Stimulated activated CD4-positive, alpha-beta T cell treated with anti-CD3 and anti-CD28 coated beads, TNF-alpha, amount 100 ng/mL, for 1 hour (primary cell): ENCODE data around the gene TALDO1.

Source experiments
- DNase-seq, 3 donors: peaks; one replicate each; pipeline ENCODE4 v3.0.0-alpha.2; 2020; ENCODE audit warnings: low read depth in 3 of 3, low spot score in 1 of 3

TALDO1 gene

DNA sequence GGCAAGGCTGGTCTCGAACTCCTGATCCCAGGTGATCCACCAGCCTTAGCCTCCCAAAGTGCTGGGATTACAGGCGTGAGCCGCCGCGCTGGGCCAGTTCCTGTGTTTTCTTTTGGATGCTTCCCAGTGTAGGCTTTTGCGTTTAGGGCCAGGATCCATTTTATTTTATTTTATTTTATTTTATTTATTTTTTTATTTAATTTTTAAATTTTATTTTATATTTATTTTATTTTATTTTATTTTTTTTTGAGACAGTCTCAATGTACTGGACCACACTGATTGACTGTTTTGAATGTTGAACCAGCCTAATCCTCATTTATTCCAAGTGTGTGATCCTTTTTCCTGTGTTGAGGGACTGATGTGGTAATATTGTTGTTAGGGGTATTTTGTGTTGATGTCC lies 32.8 kb upstream of the TALDO1 start:
- DNase-seq, result no peak

GRCh38 chr11:719214-720016 lies 27.8 kb upstream of the TALDO1 start:
- no peak for DNase-seq

DNA sequence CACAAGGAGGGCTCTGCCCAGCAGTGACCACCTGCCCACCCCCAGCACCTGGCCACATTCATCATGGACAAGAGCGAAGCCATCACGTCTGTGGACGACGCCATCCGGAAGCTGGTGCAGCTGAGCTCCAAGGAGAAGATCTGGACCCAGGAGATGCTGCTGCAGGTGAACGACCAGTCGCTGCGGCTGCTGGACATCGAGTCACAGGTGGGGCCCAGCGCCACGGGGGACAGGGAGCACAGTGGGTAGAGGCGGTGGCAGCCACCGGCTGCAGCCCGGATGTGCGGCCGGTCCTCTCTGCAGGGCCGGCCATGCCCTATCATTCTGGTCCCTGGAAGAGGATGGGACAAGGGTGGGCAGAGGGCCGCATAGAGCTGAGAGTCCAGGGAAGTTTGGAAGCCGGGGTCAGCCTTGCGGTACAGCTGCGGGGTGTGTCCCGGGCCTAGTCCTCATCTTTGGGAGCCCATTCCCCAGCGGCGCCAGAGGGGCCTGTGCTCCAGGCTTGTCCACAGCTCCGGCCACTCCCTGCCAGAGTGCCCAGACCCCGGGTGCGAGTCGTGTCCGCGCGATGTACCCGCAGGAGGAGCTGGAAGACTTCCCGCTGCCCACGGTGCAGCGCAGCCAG lies 27.1 kb upstream of the TALDO1 start:
- DNase-seq, result no peak

GRCh38 chr11:720642-721246 lies 26.5 kb upstream of the TALDO1 start:
- peak in 1 of 3 donors; percentile 22 for DNase-seq

DNA sequence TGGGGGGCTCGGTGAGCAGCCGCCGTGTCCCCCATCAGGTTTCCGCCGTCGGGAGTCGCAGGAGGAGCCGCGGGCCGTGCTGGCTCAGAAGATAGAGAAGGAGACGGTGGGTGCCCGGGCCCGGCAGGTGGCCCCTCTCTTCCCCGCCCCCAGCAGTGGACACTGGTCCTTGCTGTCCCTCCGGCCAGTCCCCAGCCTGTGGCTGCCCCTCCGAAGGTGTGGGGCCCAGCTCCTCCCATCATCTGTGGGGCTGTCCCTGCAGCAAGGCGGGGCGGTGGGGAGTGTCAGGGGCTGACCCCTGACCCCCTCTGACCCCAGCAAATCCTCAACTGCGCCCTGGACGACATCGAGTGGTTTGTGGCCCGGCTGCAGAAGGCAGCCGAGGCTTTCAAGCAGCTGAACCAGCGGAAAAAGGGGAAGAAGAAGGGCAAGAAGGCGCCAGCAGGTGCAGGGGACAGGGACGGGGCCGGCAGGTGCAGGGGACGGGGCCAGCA lies 26.0 kb upstream of the TALDO1 start:
- no peak for DNase-seq

DNA sequence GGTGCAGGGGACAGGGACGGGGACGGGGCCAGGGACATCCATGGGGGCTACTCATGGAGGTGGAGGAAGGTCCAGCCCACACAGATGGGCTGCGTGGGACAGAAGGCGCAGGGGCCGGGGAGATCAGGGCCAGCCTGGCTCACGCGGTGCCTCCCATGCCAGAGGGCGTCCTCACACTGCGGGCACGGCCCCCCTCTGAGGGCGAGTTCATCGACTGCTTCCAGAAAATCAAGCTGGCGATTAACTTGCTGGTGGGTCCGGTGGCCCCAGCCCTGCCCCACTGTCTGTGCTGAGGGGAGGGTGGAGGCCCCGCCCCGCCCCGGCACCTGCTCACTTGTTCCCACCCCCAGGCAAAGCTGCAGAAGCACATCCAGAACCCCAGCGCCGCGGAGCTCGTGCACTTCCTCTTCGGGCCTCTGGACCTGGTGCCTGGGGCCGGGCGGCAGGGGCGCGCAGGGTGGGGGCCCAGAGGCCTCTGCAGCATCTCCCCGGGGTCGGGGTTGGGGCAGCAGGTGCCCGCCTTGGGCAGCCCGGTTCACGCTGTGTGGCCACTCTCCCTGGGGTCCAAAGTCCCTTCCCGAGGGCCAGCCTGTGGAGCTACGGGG lies 25.4 kb upstream of the TALDO1 start:
- DNase-seq, result no peak

GRCh38 chr11:722346-722811 lies 24.9 kb upstream of the TALDO1 start:
- no peak for DNase-seq

- DNase-seq, result no peak
Measured at GRCh38 chr11:723120-723883, 24.0 kb upstream of the TALDO1 start.

DNA sequence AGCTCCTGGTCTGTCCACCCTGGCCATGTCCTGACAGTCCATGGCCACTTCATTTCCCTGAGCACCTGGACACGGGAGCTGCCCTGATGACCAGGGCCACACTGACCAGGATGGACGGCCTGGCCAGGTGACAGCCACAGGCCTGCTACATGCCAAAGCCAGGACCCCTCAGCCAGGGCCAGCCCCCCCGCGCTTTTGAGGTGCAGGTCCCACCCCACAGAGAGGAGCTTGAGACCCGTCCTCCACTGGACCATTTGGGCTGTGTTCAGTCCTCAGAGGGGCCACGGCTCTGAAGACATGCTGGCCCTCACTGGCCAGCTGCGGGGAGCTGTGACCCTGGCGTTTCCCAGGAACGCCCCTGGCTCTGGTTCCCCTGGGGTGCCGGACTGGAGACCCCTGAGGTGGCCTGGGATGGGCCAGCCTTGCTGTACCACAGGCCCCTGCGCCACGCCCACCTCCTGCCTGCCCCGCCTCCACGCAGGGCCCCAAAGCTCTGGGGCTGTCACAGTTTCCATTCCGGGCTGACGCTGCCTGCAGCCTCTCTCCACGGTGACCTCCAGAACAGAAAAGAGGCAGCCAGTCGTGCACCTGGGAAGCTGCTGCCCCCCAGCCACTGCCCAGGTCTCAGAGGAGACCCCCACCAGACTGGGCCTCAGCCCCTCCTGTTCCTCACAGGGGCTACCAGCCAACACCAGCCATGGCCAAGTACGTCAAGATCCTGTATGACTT lies 23.1 kb upstream of the TALDO1 start:
- DNase-seq, result no peak

DNA sequence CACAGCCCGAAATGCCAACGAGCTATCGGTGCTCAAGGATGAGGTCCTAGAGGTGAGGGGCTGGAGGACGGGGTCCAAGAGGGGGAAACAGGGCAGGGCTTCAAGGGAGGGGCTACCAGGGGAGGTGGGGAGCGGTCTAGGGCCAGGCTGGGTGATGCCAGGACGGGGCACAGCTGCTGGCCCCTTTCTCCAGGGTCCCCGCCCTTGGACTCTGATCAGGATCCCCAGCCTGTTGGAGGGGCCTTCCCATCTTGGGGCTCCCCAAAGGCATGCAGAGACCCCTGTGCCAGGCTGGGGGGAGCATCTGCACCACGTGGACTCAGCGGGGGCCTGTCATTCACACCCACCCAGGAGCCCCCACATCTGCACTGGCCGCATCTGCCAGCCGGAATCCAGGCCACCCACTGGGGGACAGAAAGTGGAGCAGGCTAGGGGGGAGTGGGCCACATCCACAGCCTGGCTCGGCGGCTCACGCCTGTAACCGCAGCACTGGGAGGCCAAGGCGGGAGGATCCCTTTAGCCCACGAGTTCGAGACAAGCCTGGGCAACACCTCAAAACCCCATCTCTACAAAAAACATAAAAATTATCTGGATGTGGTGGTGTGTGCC lies 22.4 kb upstream of the TALDO1 start:
- DNase-seq, result no peak

DNA sequence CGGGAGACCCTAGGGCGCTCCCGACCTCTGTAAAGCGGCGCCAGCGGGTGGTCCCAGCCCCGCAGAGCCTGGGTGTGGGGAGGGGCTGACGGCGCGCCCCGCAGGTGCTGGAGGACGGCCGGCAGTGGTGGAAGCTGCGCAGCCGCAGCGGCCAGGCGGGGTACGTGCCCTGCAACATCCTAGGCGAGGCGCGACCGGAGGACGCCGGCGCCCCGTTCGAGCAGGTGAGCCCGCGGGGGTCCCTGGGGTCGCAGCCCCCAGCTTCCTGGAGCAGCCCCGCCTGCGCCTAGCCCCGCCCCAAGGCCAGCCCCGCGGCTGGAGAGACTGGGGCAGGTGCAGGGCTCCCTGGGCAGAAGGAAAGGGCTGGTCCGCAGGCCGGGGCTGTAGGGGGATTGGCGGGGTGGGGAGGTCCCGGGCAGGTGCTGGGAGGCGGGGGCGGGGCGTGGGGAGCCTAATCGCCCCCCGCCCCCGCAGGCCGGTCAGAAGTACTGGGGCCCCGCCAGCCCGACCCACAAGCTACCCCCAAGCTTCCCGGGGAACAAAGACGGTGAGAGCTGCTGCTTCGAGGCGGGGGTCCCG lies 21.6 kb upstream of the TALDO1 start:
- DNase-seq, result no peak

- DNase-seq, result no peak
Measured at GRCh38 chr11:726278-727220, 20.7 kb upstream of the TALDO1 start.

GRCh38 chr11:727281-727701 lies 20.0 kb upstream of the TALDO1 start:
- DNase-seq, result no peak

DNA sequence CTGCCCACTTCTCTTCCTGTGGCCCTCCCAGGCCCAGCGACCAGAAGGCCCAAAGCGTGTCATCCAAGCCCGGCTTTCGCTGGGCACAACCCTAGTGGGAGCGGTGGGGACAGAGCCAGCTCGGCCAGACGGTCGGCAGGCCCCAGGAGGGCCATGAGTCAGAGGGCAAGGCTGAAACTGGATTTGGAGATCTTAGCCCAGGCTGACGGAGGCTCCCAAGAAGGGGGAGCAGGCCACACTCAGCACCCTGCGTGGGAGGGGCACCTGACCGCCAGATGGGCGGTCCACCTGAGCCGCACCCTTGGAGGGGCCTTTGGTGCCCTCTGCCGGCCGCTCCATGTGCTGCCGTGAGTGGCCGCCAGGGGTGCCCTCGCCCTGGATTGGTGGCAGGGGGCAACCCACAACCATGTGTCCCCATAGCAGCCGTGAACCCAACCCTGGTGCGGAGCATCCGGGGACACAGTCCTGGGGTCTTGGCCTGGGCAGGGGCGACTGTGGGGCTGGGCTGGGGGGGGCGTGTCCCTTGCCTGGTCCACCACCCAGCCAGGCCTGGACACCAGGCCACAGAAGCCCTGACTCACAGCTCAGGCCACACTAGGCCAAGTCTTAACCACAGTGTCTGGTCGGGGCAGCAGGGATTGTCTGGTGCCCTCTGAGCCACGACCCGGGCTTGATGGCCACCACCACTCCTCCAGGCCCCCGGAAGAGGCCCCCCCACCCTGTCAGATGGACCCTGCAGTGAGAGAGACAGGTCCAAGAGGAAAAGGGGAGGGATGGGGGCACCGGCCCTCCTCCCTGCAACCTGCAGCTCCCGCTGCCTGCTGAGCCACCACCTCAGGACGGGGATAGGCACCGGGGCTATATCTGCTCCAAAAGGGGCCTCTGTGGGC lies 19.2 kb upstream of the TALDO1 start:
- DNase-seq, result peak; percentile 48 to 76 (median 54)

DNA sequence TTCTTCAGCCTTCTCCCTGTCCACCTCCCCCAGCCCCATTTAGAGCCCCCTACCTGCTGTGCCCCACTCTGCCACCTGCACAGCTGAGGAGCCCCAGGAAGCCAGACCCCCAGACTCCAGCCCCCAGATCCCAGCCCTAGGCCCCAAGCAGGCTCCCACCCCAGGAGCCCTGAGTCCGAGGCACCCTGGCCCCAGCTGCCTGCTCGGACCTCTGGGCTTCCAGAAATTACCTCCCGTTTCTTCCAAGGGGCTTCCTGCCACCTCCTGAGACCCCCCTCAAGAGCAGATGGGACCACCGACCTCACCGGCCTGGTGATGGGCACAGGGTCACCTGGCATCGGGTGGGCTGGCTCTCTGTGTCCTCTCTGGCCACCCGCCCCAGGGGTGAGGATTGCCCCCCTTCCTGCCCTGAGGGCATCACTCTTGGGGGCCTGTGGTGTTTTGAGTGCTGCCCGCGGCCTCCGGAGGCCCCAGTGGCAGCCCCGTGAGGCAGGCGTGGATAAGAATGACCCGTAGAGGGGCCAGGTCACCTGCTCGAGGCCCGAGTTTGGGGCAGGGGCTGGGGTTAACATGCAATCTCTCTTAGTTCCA lies 18.3 kb upstream of the TALDO1 start:
- DNase-seq, result no peak

DNA sequence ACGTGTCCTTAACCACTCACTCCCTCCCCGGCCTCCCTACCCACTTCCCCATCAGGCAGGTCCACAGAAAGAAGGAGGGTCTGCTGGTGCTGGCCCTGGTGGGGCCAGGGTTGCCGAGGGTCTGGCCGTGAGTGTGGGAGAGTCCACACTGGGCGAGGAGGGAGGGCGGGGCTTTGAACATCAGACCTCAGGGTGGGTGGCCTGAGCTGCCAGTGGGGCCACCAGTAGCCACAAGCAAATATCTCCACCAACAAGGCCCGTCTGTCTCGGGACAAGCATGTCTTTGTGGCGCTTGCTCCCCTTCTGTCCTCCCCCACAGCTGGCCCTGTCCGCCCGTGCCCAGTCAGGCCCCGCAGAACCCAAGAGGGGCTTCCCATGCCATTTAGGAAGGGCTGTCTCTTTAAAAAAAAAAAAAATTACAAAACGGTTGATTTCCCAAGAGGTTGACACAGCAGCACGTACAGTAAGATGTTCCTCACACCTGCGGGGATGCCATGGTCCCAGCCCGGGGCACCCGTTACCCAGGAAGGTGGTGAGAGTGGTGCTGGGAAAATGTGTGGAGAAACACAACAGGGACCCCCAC lies 17.7 kb upstream of the TALDO1 start:
- DNase-seq, result no peak

GRCh38 chr11:733072-733471 lies 14.2 kb upstream of the TALDO1 start:
- DNase-seq, result no peak
